ENCODE measurements around the gene THEM5. TPM values are rescaled to one million over a fixed set of nuclear protein-coding genes. Genes with fewer than 3 reads are reported as not detected.
"Not testable (repeated sequence)": the region's sequence is repeated elsewhere in the genome, so short reads cannot be mapped to it uniquely, and the experiment has no call there.

THEM5 gene
- total RNA-seq, 1 donor, result not detected

DNA sequence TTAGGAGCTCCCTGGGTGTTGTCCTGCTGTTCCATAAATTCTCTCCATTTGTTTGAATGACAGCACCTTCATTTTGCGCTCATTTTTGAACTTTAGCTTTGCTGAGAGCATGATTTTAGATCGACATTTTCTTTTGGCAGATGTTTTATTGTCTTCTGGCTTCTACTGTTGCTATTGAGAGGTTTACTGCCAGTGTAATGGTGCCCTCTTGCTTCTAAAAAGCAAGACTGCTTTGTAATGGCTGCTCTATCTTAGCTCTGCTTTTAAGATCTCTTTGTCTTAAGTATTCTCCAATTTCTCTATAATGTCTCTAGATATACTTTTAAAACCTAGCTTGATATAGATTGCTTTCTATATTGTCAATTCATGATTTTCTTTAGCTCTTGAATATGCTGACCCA, 28.0 kb upstream of the THEM5 start:
- TF ChIP-seq, protein P1, sequence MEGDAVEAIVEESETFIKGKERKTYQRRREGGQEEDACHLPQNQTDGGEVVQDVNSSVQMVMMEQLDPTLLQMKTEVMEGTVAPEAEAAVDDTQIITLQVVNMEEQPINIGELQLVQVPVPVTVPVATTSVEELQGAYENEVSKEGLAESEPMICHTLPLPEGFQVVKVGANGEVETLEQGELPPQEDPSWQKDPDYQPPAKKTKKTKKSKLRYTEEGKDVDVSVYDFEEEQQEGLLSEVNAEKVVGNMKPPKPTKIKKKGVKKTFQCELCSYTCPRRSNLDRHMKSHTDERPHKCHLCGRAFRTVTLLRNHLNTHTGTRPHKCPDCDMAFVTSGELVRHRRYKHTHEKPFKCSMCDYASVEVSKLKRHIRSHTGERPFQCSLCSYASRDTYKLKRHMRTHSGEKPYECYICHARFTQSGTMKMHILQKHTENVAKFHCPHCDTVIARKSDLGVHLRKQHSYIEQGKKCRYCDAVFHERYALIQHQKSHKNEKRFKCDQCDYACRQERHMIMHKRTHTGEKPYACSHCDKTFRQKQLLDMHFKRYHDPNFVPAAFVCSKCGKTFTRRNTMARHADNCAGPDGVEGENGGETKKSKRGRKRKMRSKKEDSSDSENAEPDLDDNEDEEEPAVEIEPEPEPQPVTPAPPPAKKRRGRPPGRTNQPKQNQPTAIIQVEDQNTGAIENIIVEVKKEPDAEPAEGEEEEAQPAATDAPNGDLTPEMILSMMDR (IDR thresholded peaks at IDR 0.05; ENCODE audit: insufficient read depth, low read depth, low read length), result no peak
- H3K4me3 ChIP-seq (ENCODE audit: low read depth, low read length), result no peak overlapping the region
- no peak for DNase-seq (ENCODE audit: low read depth)

DNA sequence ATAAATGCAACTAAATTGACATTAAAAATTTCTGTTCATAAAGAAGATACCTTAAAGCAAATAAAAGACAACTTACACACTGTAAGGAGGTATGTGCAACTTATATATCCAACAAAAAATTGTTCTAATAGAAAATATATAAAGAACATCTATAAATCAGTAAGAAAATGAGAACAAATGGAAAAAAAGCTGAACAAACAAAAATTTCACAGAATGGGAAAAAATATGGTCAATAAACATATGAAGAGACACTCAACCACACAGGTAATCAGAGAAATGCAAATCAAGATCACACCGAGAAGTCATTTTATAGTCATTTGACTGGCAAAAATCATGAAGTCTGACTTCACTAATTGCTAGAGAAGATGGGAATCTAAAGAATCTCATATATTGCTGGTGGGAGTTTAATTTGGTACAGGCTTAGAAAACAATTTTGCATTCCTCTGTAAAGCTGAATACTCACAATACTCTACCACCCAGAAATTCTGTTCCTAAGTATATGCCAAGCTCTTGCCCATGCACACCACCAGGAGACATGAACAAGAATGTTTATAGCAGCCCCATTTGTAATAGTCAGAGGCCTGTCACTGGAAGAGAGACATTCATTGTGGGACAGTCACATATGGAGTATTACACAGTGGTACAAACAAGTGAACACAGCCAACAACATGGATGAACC, 22.0 kb upstream of the THEM5 start:
- DNase-seq (ENCODE audit: low read depth), result no peak
- TF ChIP-seq, protein P1 (IDR thresholded peaks at IDR 0.05; ENCODE audit: insufficient read depth, low read depth, low read length), result no peak
- H3K4me3 ChIP-seq (ENCODE audit: low read depth, low read length), result no peak overlapping the region

DNA sequence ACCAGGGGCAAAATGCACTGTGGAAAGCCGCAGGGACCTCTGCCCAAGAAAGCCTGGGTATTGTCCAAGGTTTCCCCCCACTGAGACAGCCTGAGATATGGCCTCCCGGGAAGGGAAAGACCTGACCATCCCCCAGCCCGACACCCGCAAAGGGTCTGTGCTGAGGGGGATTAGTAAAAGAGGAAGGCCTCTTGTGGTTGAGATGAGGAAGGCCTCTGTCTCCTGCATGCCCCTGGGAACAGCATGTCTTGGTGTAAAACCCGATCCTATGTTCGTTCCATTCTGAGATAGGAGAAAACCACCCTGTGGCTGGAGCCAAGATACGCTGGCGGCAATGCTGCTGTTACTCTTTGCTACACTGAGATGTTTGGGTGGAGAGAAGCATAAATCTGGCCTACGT, 19.3 kb upstream of the THEM5 start:
- H3K4me3 ChIP-seq (ENCODE audit: low read depth, low read length); DNase-seq (ENCODE audit: low read depth): not testable (repeated sequence)

DNA sequence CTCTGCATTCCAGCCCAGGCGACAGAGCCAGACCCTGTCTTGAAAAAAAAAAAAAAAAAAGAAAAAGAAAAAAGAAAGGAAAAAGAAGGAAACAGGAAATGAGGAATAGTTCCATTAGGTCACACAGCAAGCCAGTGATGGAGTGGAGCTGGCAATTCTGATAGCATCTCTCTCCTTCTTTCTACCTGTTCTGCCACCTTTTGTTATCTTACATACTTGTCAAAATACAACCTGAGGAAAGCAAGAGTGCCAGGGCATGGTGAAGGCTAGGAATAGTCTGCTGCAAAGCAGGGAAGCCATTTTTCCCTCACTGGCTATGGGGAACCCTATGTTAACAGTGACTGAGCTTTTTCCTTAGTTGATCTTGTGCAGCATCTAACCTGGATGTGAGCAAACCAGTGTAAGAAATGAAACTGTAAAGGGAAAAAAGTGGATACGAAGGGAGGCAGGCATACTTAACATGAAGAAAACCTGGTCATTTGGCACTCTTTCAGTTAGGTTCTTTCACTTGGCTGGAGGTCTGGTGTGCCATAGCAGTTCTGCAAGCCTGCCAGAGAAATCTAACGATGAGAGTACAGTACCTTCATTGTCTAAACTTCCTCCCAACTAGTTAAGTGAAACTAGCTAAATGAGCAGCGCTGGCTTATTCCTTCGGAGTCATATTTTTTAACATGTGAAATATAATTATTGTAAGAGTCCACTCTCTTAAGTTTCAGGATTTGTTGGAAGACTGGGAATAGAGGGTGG, 17.9 kb upstream of the THEM5 start:
- no peak for DNase-seq (ENCODE audit: low read depth)
- TF ChIP-seq, protein P1 (IDR thresholded peaks at IDR 0.05; ENCODE audit: insufficient read depth, low read depth, low read length), result no peak
- H3K4me3 ChIP-seq (ENCODE audit: low read depth, low read length), result no peak overlapping the region

DNA sequence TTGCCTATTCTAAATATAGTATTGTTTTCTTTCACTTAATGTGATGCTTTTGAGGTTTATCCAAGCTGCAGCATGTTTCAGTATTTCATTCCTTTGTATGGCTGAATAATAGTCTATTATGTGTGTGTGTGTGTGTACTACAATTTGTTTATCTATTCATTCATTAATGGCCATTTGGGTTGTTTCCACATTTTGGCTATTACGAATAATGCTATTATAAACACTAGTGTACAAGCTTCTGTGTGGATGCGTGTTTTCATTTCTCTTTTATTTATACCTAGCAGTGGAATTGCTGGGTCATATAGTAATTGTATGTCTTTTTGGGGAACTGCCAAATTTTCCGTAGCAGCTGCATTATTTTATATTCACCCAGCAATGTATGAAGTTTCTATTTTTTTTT, 15.0 kb upstream of the THEM5 start:
- H3K4me3 ChIP-seq (ENCODE audit: low read depth, low read length), result no peak overlapping the region
- TF ChIP-seq, protein P1 (IDR thresholded peaks at IDR 0.05; ENCODE audit: insufficient read depth, low read depth, low read length), result no peak
- no peak for DNase-seq (ENCODE audit: low read depth)

DNA sequence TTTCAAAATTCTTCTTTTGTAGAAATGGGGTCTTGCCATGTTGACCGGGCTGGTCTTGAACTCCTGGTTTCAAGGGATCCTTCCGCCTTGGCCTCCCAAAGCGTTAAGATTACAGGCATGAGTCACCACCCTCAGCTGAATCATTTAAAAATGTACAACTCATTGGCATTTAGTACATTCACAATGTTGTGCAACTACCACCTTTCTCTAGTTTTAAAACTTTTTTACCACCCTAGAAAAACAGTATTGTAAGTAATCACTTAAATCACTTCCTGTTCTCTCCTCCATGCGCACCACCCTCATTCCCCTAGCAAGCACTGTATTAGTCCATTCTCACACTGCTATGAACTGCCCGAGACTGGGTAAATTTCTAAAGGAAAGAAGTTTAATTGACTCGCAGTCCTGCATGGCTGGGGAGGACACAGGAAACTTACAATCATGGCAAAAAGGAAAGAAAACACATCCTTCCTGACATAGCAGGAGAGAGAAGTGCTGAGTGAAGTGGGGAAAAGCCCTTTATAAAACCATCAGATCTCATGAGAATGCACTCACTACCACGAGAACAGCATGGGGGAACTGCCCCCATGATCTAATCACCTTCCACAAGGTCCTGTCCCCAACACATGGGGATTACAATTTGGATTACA, 14.4 kb upstream of the THEM5 start:
- no peak overlapping the region for H3K4me3 ChIP-seq (ENCODE audit: low read depth, low read length)
- DNase-seq (ENCODE audit: low read depth), result peak; percentile 66
- TF ChIP-seq, protein P1 (IDR thresholded peaks at IDR 0.05; ENCODE audit: insufficient read depth, low read depth, low read length), result no peak

DNA sequence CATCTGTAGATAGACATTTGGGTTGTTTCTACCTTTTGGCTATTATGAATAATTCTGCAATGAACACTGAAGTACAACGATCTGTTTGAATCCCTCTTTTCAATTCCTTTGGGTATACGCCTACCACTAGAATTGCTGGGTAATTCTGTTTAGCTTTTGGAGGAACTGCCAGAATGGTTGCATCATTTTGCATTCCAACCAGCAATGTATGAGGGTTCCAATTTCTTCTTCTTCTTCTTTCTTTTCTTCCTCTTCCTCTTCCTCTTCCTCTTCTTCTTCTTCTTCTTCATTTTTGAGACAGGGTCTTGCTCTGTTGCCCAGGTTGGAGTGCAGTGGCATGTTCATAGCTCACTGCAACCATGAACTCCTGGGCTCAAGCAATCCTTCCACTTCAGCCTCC, 13.8 kb upstream of the THEM5 start:
- DNase-seq (ENCODE audit: low read depth), result no peak
- TF ChIP-seq, protein P1 (IDR thresholded peaks at IDR 0.05; ENCODE audit: insufficient read depth, low read depth, low read length), result no peak
- H3K4me3 ChIP-seq (ENCODE audit: low read depth, low read length), result no peak overlapping the region
